AG04449 (cell line): Measurements from ENCODE around the gene SDCCAG8.

Experiments
- CTCF ChIA-PET: fragments of 350-600 bp; formaldehyde crosslinking; extraction: SDS; loops from one replicate; lab custom pipeline; 2021; ENCODE audit warnings: antibody characterized with exemption; lab: Yijun Ruan, JAX
- POLR2A ChIA-PET: fragments of 400-600, 350-600 bp; formaldehyde crosslinking; extraction: SDS; loops from one replicate; lab custom pipeline; 2020; ENCODE audit warnings: antibody characterized with exemption, inconsistent platforms; lab: Yijun Ruan, JAX
- DNase-seq: peaks from one replicate; pipeline ENCODE4 v3.0.0-alpha.2; 2010; ENCODE audit warnings: low read depth, low spot score
- H3K4me3 ChIP-seq: 2 replicates; pipeline ENCODE4 v1.5.1; 2011; ENCODE audit warnings: low read depth, mild to moderate bottlenecking, control low read depth, low read length
- CTCF ChIP-seq: IDR thresholded peaks from one replicate; pipeline ENCODE4 v1.5.1; 2011; ENCODE audit warnings: mild to moderate bottlenecking, moderate library complexity, low read length, control low read depth, inconsistent platforms; ENCODE audit not compliant: insufficient read depth; ENCODE audit errors: missing control alignments

SDCCAG8 gene

DNA sequence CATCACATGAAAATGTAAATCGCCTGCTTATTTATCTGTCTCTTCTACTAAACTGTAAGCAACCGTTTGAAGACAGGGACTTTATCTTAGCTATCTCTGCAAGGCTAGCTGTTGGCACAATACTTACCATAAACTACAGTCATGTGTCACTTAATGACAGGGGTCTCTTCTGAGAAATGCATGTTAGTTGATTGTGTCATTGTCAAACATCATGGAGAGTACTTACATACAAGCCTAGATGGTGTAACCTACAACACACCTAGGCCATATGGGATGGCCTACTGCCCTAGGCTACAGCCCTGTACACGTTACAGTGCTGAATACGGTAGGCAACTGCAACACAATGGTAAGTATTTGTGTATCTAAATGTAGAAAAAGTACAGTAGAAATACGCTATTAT, 267.9 kb downstream of the SDCCAG8 start:
- TF ChIP-seq CTCF = no peak
- CTCF ChIA-PET = no interaction called here

DNA sequence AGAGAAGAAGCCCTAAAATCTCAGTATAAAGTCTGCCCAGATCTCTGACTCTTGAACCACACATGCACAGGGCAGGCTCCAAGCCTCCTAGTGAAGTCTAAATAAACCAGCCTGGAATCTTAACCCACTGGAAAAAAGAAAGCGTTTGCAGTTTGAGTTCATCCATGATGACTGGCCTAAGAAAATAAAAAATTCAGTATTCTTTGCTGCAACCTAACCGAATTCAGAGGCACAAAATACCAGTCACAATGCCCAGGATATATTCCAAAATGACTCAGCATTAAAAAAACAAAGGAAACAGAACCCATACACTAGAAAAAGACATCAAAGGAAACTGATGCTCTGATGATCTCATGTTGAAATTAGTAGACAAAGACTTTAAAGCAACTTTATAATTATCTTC, 269.2 kb downstream of the SDCCAG8 start:
- ChIA-PET POLR2A (no interaction called here), CTCF (no interaction called here)
- TF ChIP-seq CTCF = no peak
- no peak overlapping the region for H3K4me3 ChIP-seq
- DNase-seq = no peak

More for the DNA sequence above, 267.9 kb downstream of the SDCCAG8 start:
- POLR2A ChIA-PET = no interaction called here
- H3K4me3 ChIP-seq = no peak overlapping the region
- DNase-seq = no peak

GRCh38 chr1:243526180-243526579, 270.3 kb downstream of the SDCCAG8 start:
- CTCF ChIA-PET = no interaction called here
- no peak for TF ChIP-seq CTCF

DNA sequence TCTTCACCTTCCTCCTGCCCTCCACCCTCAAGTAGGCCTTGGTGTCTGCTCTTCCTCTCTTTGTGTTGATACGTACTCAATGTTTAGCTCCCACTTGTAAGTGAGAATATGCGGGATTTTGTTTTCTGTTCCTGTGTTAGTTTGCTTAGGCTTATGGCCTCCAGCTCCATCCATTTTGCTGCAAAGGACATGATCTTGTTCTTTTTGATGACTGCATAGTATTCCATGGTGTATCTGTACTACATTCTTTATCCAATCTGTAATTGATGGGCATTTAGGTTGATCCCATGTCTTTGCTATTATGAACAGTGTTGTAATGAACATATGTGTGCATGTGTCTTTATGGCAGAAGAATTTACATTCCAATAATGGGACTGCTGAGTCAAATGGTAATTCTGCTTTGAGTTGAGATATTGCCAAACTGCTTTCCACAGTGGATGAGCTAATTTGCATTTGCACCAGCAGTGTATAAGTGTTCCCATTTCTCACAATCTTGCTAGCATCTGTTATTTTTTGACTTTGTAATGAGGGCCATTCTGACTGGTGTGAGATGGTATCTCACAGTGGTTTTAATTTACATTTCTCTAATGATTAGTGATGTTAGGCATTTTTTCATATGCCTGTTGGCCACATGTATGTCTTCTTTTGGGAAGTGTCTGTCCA, 272.7 kb downstream of the SDCCAG8 start:
- H3K4me3 ChIP-seq = no peak overlapping the region
- DNase-seq = no peak
- ChIA-PET POLR2A (no interaction called here), CTCF (no interaction called here)
- TF ChIP-seq CTCF = no peak

More at GRCh38 chr1:243526180-243526579, 270.3 kb downstream of the SDCCAG8 start:
- H3K4me3 ChIP-seq = no peak overlapping the region
- POLR2A ChIA-PET = no interaction called here
- DNase-seq = no peak

DNA sequence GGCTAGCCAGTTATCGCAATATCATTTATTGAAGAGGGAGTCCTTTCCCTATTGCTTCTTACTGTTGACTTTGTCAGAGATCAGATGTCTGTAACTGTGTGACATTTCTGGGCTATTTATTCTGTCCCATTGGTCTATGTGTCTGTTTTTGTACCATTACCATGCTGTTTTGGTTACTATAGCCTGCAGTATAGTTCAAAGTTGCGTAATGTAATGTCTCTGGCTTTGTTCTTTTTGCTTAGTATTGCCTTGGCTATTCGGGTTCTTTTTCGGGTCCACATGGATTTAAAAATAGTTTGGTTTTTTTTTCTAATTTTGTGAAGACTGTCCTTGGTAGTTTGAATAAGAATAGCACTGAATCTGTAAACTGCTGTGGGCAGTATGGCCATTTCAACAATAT, 273.7 kb downstream of the SDCCAG8 start:
- no peak for DNase-seq
- ChIA-PET POLR2A (no interaction called here), CTCF (no interaction called here)
- no peak for TF ChIP-seq CTCF
- no peak overlapping the region for H3K4me3 ChIP-seq

GRCh38 chr1:243535014-243535413, 279.2 kb downstream of the SDCCAG8 start:
- POLR2A ChIA-PET = no interaction called here
- DNase-seq = no peak
- no peak for TF ChIP-seq CTCF
- CTCF ChIA-PET = no interaction called here
- no peak overlapping the region for H3K4me3 ChIP-seq
